ENCODE results near the gene SLC6A6.
A peak's percentile ranks its signal among the peaks of the same experiment; 100 is the strongest.

The SLC6A6 gene

DNA sequence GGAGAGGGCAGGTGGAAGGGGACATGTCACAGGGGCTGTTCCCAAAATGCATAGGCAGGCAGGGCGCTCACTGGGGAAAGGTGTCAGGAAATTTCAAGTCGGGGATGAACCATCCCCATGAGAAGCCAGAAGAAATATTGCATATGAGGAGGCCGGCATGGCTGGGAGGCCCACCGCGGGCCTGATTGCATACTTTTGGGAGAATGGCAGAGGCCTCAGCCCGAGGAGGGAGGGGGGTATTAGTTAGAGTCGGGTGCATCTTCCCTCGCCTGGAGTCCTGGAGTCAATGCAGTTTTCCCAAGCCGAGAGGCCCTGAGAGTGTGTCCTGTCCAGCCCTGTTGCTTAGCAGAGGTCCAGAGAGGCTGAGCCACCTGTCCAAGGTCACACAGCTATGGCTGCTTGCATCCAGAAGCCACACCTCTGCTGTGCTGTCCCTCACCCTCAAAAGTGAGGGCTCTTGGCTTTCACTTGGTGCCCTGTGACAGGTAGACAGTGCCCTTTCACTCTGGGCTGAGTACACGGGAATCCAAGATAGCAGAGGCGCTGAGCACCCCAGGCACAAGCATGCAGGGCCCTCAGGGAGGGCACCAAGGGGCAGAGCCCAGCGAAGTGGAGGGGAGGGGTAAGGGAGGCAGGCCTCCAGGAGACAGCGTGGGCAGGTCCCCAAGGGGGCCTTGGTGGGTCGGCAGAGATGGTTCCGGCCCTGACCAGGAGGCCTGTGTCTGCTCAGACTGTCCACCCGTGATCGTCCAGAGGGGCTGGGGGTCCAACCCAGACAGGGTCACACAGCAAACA is 89.2 kb downstream of the SLC6A6 start:
- no peak for DNase-seq

DNA sequence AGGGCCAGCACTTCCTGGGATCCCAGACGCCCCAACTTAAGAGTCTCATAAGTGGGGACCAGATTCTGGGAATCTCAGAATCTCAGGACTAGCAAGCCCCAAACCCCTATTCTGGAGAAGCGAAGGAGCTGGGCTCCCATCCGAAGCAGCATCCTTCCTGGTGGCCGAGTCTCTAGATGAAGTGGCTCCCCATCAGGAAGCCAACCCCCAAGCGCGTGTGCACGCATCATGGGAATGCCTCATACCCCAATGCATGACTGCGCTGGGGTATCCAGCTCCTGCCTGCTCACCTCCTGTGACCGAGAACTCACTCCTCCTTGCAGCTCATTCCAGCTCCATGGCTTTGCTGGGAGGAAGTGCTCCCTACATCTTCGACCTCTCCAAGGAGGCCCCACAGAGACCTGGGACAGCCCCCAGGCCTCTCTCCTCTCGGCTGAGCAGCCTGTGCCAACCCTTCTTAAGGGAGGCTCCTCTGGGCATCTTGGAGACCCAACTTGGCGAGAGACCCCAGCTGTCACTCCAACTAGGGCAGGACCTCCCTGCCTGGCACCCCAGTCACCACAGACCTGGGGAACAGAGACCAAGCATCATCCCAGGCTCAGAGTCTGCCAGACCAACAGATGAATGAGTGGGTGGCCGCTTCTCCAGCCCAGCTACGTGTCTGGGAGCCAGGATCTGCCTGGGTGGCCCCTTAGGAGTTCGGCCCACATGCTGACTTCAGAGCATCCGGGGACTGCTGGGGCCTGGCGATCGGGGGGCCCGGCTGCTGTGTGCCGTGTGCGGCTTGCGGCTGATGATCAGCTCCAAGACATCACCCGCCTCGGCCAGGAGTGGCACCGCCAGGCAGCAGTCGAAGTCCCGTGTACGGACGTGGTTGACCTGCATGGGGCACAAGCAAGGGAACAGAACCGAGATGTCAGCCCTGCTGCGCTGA is 90.8 kb downstream of the SLC6A6 start:
- no peak for DNase-seq

DNA sequence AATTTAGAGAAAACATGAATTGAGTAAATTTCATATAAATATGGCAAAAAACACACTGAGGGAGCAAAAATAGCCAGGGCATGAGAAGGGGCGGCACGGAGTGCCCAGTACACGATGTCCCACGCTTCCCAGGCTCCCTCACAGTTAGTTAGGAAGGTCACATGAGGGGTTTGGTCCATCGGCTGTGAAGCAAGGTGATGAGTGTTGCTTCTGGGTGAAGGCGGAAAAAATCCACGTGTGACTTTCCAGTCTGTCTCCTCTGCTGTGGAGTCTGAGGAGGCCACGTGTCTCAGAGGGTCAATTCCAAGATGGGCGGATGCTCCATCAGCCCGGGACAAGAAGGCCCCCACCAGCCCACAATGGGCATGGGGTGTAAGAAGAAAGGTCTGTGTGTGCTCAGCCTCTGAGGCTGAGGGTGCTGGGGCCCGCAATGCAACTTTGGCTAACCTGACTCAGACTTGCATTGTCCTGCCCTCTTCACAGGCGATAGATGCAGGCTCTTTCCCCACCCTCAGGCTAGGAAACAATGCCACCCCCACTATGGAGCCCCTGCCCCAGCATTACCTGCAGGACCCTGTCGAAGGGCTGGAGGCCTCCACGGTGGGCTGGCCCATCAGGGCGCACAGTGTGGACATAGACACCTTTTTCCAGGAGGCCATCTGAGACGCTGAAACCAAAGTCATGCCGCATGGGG is 92.0 kb downstream of the SLC6A6 start:
- DNase-seq = no peak

DNA sequence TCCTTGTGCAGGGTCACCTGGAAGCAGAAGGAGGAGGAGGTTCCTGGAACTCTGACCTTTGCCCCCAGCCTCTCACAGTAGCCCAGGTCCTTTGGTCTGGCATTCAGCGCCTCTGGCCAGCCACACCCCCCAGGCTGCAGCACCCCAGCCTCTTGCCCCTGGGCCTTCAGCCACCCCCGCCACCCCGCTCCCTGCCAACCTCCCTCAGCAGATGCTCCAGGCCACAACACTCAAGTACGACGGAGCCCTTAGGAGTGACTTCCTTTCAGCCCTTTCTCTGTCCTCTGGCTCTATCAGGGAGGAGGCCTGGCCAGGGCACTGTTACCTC is 92.5 kb downstream of the SLC6A6 start:
- DNase-seq = no peak

DNA sequence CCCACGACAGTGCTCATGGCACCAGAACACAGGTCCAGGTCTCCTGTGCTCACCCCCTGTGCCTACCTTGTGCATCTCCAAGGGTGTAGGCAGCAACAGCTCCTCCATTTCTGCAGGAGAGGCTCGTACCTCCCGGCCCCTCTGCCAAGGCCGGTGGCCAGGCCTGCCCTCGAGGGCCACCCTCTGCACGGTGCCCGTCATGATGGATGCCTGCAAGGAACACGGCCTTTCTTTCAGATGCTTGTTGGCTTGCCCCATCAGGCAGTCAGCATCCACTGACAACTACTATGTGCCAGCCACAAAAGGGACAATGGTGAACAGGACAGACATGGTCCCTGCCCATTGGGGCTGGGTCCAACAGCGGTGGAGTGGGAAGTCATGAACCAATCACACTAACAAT is 93.9 kb downstream of the SLC6A6 start:
- DNase-seq = no peak

DNA sequence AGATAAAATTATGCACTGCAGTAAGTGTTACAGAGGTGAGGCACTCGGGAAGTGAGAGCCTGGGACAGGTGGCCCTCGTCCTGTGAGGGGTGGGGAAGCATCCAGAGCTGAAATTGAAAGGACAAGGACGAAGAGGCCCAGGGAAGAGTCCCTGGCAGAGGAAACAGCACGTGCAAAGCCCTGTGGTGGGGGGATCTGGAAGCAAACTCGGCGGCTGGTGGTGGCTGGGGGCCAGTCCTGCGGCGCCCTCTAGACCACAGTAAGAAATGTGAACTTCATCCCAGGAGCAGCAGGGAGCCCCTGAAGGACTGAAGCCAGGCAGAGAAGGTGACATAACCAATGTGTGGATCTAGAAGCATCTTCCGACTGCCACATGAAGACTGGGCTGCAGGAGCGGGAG is 94.9 kb downstream of the SLC6A6 start:
- no peak for DNase-seq

DNA sequence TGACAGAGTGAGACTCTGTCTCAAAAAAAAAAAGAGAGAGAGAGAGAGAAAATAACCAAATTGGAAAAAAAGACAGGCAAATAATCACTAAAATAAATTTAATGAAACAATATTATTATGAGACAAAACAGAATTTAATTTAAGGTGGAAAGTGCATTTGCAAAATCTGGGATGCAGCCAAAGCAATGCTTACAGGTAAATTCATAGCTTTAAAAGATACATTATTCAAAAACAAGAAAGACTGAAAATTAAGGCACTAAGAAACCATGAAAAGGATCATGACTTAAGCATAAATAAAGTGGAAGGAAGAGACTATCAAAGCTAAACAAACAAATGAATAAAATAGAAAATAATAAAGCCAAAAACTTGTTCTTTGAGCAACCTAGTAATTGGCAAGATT is 100.1 kb downstream of the SLC6A6 start:
- no peak for DNase-seq

DNA sequence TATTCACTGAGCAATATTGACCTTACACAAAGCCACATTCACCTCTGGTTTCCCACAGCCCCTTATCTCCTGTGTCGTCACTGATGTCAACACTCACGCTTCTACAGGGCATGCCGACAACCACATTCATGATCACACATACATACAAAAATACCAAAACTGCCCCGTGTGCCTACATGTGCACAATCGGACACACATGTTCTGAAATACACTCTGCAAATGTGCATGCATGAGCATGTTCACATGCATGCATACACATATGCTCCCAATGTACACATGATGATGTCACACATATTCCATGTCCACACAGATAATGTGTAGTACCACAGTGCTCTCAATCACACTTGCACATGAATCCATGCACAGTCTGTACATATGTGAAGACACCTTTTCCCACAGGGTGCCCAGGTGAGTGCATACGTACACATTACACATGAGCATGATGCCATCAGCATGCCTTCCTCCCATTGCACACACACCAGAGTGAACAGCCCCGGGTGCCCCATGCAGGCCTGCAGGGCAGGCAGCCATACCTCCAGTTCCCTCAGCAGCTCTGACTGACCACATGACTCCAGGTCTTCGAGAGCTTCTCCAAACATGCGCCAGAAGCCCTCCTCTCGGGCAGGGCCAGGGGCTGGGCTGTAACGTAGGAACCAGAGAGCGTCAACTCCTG is 100.8 kb downstream of the SLC6A6 start:
- no peak for DNase-seq

DNA sequence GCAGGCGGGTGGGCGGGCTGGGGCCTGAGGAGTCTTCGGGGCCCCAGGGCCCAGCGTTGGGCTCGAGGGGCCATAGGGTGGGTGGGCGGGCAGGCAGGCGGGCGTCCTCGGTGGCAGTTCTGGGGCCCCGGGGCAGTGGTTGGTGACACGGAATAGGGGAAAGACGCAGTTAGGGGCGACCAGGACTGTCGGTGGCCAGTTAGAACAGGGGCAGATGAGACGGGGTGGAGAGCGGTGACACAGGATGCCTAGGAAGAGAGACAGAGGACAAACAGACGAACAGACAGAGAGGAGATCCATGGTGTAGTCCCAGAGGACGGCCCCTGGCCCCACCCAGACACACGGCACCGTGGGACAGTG is 101.3 kb downstream of the SLC6A6 start:
- no peak for DNase-seq

DNA sequence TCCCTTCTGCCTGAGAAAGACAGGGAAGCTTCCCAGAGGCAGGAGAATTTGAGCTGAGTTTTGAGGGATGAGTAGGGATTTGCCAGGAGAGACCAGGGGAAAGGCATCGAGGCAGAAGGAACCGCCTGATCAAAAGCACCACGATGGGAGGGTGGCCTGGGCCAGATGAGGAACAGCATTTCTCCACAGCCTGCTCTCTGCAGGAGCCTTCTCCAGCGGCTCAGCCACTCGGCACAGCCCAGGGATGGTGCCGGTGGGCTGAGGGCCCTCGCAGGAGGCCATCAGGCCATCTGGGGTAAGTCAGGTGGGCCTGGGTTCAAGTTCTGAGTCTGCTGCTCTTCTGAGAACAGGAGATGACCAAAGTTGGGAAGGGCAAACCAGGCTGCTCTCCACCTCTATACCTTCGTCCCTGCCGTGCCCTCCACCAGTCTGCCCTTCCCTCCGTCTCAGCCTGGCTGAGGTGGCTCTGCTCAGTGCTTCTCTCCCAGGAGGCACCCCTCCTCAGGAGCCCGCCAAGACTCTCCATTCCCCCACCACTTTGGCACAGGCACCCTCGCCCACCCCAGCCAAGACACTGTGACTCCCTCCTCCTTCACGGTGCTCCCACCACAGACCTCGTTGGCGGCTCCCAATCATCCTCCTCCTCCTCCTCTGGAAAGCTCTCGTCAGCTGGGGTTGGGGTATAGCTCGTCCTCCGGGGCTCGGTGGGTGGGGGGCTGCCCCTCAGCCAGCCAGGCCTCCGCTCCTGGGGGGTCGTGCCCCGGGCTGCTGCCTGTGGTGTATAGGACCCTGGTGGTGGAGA is 102.8 kb downstream of the SLC6A6 start:
- DNase-seq = no peak

DNA sequence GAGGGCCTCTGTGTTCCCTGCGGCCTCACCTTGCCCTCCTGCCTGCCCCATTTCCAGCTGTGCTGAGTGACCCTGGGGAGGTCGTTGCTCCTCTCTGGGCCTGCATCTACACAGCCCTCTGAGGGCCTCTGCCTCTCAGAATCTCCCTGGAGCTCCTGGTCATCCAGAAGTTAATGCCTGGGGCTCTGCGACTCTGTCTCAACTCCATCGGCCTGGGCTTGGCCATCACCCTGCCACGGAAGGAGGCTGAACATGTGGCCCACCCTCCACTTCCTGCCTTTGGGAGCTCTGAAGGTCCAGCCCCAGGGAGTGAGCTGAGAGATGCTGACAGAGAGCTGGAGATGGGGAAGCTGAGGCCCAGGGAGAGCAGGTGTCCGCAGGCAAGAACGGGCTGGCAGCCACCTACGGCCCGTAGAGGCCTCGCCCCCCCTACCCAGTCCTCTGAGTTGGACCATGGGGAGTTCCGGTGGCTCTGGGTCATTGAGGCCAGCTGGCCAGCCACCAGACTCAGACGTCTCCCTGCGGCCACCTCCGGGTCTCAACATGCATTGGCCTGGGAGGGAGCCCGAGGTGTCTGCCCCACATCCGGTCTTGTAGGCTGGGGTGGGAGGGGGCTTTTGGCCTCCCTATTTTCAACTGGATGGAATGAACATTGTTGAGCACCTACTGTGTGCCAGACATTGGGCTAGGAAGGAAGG is 103.5 kb downstream of the SLC6A6 start:
- DNase-seq = no peak

DNA sequence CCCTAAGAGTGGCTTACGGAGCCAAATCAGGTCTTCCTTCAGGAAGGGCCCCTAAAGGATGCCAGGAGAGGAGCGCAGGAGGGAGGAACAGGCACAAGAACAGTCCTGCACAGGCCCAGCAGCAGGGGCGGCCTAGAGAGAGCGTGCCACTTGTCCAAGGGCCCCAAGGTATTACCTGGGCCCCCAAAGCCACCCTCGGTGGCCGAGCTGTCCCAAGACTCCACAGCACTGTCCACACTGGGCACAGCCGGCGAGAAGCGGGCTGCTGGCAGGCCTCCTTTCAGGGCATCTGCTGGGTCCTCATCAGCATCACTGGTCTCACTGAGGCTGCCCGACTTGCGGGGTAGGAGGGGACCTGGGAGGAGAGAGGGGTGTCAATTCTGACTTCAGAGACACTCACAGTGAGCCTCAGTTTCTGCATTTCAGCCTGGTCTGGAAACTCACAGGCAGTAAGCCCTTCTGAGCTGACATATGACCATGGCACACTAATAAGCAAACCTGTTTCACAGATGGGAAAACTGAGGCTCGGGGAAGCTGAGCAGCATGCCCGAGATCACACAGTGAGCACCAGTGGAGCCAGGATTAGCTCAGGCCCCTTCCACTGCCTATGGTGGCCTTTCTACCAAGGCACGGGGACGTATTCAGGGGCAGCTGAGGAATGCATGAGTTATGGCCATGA is 104.4 kb downstream of the SLC6A6 start:
- DNase-seq = no peak

DNA sequence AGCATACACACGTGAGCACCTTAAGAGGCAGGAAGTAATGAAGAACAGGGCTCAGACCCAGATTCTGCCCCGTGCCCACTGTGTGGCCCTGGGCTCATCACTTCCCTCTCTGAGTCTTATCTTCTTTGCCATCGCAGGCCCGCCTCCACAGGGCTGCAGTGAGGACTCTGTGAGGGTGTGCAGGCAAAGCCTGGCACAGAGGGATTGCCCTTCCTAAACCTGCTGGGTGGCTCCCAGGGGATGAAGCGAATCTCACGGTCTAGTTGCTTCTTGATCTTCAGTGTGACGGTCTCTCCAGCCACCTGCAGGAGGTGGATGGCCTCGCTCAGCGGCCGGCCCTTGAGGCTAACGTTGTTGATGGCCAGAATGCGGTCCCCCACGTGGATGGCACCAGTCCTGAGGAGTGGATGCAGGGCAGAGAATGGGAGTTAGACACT is 104.9 kb downstream of the SLC6A6 start:
- DNase-seq = no peak

DNA sequence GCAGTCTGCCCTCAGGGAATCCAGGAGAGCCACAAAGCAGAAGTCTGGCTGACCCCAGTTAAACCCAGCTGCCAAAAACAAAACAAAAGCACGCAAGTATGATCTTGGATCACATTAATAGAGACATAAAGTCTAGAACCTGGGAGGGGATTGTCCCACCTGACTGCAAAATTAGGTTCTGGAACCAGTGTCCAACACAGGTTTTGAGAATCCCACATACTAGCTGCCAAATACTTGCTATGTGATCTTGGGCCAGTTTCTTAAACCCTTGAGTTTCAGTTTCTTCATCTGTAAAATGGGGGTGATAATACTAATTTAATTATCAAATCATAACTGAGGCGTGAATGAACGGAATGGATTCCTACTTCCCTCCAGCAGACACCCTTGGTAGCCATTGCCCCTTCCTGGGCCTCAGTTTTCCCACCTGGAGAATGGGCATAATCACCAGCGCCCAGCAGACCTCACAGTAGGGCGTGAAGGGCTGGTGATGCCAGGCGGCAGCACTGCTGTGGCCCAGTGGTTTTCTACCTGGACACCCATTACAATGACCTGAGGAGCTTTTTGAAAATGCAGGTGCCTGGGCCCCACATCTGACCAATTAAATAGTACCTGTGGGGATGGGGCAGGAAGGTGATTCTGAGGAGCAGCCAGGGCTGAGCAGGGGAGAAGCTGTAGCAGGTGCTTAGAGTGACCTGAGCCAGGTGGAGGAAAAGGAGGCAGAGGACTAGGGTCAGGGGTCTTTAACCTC is 105.5 kb downstream of the SLC6A6 start:
- no peak for DNase-seq

DNA sequence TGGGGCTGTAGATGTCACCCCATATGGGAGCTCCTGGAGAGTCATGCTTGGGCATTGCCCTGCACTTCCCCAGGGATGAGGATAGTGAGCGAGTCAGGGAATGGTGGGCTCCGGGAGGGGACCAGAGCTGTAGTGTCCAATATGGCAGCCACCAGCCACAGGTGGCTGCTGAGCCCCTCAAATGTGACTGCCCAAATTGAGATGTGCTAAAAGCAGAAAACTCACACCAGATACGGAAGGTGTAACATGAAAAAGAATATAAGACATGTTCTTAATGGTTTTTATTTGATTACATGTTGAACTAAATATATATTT is 106.1 kb downstream of the SLC6A6 start:
- DNase-seq = no peak

DNA sequence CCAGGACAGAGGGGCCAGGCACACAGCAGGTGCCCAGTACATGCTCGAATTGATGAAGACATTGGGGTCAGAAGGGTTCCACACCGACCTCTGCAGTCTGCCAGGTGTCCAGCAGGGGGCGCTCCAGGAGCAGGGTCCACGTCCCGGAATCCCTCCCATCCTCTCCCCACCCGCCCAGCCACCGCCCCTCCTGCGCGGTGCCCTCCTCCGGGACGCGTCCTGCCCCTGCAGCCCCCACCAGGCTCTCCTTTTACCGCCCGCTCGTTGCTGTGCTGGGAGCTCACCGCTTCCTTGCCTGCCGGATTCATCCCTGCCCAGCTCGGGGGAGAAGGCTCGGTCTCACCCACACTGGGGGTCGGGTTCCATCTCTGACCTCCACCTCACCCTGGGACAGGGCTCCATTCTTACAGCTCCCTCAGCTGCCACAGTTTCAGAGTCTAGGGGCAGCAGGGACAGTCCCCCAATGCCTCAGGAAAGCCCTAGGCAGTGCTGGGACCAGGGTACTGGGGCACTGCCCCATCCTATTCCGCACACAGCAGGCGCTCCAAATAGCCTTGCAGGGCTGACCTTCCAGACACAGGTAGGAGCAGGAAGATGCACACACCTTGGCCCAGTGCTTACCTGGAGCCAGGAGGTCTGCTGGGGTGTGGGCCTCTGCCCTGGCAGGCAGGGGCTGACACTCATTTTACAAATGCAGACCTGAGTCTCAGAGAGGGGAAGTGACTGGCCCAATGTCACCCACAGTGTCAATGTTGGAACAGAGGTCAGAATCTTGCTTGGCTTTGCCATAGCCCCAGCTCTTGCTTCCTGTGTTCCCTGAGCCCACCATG is 106.8 kb downstream of the SLC6A6 start:
- DNase-seq = peak; percentile 30

DNA sequence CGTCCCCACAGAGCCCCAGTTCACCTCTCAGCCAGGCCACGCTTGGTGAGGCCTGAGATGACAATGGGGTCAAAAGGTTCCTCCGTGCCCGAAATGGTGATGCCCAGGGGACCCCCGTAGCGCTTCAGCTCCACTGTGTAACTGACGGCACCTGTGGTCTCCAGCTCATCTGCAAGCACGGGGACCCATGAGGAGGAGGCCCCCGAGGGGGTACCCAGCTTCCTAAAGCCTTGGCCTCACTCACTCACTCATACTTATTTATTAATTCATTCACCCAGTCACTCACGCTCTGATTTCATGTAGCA is 107.3 kb downstream of the SLC6A6 start:
- DNase-seq = no peak

DNA sequence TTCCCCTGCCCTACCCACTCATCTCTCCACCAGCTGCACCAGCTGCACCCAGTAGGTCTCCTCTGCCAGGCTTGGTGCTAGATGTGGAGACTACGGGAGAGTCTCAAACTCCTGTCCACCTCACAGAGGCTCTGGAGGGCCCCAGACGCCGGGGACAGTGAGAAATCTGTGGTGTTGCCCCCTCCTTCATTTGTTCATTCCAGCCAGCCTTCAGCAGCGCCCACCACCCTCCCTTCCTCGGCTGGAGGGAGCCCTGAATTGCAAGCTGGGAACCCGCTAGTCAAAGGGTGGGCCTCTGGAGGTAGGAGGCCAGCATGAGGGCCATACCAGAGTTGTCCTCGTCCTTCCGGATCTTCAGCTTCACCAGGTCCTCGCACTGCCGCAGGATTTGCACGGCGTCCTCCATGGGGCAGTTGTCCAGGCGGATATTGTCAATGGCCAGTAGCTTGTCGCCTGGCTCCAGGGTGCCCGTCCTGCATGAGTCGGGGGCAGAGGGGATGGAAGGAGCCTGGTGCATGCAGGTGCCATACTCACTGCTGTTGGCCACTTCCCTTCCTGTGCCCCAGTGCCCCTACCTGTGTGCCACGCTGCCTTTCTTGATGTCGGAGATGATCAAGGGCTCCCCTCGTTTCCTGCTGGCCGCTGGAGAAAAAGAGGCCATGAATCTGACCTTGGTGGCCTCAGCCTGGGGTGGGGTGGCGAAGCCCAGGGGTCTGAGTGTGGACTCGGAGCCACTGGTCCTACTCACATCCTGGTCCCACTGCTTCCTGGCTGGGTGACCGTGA is 108.6 kb downstream of the SLC6A6 start:
- no peak for DNase-seq
